Gastroesophageal sphincter (tissue), 3 donors: ENCODE results near the gene CTSF.

Source experiments
- POLR2A ChIP-seq, 2 donors: fragments of 450-650 bp; IDR thresholded peaks; one replicate each; pipeline ENCODE4 v1.6.1; 2017; ENCODE audit warnings: antibody characterized with exemption in 2 of 2, mild to moderate bottlenecking in 2 of 2, moderate library complexity in 1 of 2
- POLR2AphosphoS5 ChIP-seq: sonication (generic); formaldehyde crosslinking; IDR thresholded peaks from one replicate; pipeline ENCODE4 v1.6.1; 2017; ENCODE audit warnings: antibody characterized with exemption
- TF ChIP-seq, protein P1 (sequence below), 4 experiments: fragments of 200-600 bp in 2 of 4; fragments of 450-650 bp in 2 of 4; sonication (generic) in 1 of 4; IDR thresholded peaks; one replicate each; pipeline ENCODE4 v1.5.1; 2017 to 2019; ENCODE audit warnings: antibody characterized with exemption in 4 of 4, mild to moderate bottlenecking in 2 of 4, moderate library complexity in 2 of 4

DNA sequence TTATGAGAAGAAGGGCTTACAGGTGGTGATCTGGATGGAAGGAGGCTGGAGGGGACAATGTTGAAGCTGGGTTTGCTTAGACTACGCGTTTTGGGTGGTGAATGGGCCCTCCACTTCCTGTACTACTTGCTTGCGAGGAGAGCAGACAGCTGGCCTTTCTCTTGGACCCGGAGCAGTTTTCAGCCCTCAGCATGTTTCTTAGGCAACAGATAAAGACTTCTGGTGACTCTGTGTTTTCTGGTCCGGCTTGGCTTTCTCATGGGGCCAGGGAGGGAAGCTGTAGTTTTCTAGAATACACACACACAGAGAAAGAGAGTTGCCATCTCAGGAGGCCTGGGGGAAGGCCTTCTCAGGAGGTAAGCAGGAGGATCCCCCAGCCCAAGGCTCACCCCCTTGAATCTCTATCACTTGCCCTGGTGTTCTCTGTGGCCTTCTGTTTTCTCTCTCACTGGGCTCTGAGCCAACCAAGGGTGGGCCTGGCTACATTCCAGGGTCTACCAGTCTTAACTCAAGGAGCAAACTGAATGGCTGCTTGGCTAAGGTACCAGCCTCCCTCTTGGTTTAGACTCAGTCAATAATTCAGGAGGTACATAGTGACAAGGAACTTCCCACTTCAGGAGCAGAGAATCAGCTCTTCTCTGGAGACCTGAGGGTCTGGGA lies 27.0 kb upstream of the CTSF start:
- TF ChIP-seq POLR2AphosphoS5, result no peak
- TF ChIP-seq, protein P1, sequence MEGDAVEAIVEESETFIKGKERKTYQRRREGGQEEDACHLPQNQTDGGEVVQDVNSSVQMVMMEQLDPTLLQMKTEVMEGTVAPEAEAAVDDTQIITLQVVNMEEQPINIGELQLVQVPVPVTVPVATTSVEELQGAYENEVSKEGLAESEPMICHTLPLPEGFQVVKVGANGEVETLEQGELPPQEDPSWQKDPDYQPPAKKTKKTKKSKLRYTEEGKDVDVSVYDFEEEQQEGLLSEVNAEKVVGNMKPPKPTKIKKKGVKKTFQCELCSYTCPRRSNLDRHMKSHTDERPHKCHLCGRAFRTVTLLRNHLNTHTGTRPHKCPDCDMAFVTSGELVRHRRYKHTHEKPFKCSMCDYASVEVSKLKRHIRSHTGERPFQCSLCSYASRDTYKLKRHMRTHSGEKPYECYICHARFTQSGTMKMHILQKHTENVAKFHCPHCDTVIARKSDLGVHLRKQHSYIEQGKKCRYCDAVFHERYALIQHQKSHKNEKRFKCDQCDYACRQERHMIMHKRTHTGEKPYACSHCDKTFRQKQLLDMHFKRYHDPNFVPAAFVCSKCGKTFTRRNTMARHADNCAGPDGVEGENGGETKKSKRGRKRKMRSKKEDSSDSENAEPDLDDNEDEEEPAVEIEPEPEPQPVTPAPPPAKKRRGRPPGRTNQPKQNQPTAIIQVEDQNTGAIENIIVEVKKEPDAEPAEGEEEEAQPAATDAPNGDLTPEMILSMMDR (IDR thresholded peaks at IDR 0.05), result no peak
- no peak for TF ChIP-seq POLR2A (IDR thresholded peaks at IDR 0.05)
